Neural cell (in vitro differentiated cells): ENCODE results near the gene GRM4. TPM values are rescaled to one million over a fixed set of nuclear protein-coding genes. Genes with fewer than 3 reads are reported as not detected.

ENCODE experiments used
- H2AFZ ChIP-seq: fragments of 200-600, 300-800 bp; sonication (generic), shearing (Covaris generic); 2 replicates; pipeline ENCODE4 v1.6.0; 2014; ENCODE audit warnings: low read depth, mild to moderate bottlenecking, antibody characterized with exemption, low read length, moderate library complexity
- H3F3A ChIP-seq: fragments of 200-600 bp; shearing (Covaris generic); 2 replicates; pipeline ENCODE4 v1.6.1; 2016; ENCODE audit warnings: mild to moderate bottlenecking, moderate library complexity, mixed read lengths, antibody characterized with exemption, low read length; ENCODE audit not compliant: insufficient read depth, poor library complexity, severe bottlenecking
- H3K27ac ChIP-seq: fragments of 200-600, 300-800 bp; sonication (generic), shearing (Covaris generic); 2 replicates; pipeline ENCODE4 v1.5.1; 2014; ENCODE audit warnings: mild to moderate bottlenecking, low read length, moderate library complexity
- H3K27me3 ChIP-seq: fragments of 300-800, 200-600 bp; sonication (generic), shearing (Covaris generic); 2 replicates; pipeline ENCODE4 v1.6.0; 2014; ENCODE audit warnings: mild to moderate bottlenecking, low read depth, low read length, moderate library complexity; ENCODE audit not compliant: insufficient read depth
- H3K36me3 ChIP-seq: fragments of 300-800, 200-600 bp; sonication (generic), shearing (Covaris generic); 2 replicates; pipeline ENCODE4 v1.5.1; 2014; ENCODE audit warnings: mild to moderate bottlenecking, antibody characterized with exemption, low read length, moderate library complexity; ENCODE audit not compliant: insufficient read depth
- H3K4me2 ChIP-seq: fragments of 300-800, 200-600 bp; sonication (generic), shearing (Covaris generic); 2 replicates; pipeline ENCODE4 v1.6.0; 2014; ENCODE audit warnings: mild to moderate bottlenecking, low read length
- H3K4me3 ChIP-seq: fragments of 300-800, 200-600 bp; sonication (generic), shearing (Covaris generic); 2 replicates; pipeline ENCODE4 v1.5.1; 2014; ENCODE audit warnings: mild to moderate bottlenecking, low read length, moderate library complexity
- H3K79me2 ChIP-seq: fragments of 200-600 bp; shearing (Covaris generic); replicated peaks from 2 replicates; pipeline ENCODE4 v1.6.0; 2014; ENCODE audit warnings: mild to moderate bottlenecking, low read length, moderate library complexity; ENCODE audit not compliant: insufficient read depth
- H3K9ac ChIP-seq: fragments of 300-800, 200-600 bp; sonication (generic), shearing (Covaris generic); 2 replicates; pipeline ENCODE4 v1.6.1; 2016; ENCODE audit warnings: mild to moderate bottlenecking, low read length, mixed read lengths
- H3K9me2 ChIP-seq: fragments of 200-600 bp; shearing (Covaris generic); 2 replicates; pipeline ENCODE4 v1.6.1; 2016; ENCODE audit warnings: mild to moderate bottlenecking, low read length, mixed read lengths; ENCODE audit not compliant: insufficient read depth
- H3K9me3 ChIP-seq: fragments of 200-600, 300-800 bp; sonication (generic), shearing (Covaris generic); 2 replicates; pipeline ENCODE4 v1.6.1; 2016; ENCODE audit warnings: mild to moderate bottlenecking, mixed run types, low read length, moderate library complexity, mixed read lengths
- H4K20me1 ChIP-seq: fragments of 200-600 bp; shearing (Covaris generic); 2 replicates; pipeline ENCODE4 v1.6.1; 2016; ENCODE audit warnings: mild to moderate bottlenecking, mixed run types; ENCODE audit not compliant: insufficient read depth
- EP300 ChIP-seq: fragments of 450-650 bp; conservative IDR thresholded peaks from 2 replicates; pipeline ENCODE4 v1.6.1; 2014; ENCODE audit warnings: antibody characterized with exemption, mild to moderate bottlenecking, moderate library complexity; ENCODE audit not compliant: poor library complexity, severe bottlenecking
- EZH2 ChIP-seq: fragments of 200-600, 300-800 bp; shearing (Covaris generic), sonication (generic); IDR thresholded peaks from 2 replicates; pipeline ENCODE4 v1.6.1; 2014; ENCODE audit warnings: antibody characterized with exemption, low read length, borderline replicate concordance, mild to moderate bottlenecking; ENCODE audit not compliant: insufficient read depth, poor library complexity, severe bottlenecking
- MXI1 ChIP-seq: fragments of 450-650 bp; conservative IDR thresholded peaks from 2 replicates; pipeline ENCODE4 v1.6.1; 2014; ENCODE audit warnings: antibody characterized with exemption, mild to moderate bottlenecking; ENCODE audit not compliant: poor library complexity, severe bottlenecking
- POLR2AphosphoS5 ChIP-seq: IDR thresholded peaks from 2 replicates; pipeline ENCODE4 v1.6.1; 2012
- RAD21 ChIP-seq: fragments of 450-650 bp; conservative IDR thresholded peaks from 2 replicates; pipeline ENCODE4 v1.6.1; 2014; ENCODE audit warnings: antibody characterized with exemption, mild to moderate bottlenecking, moderate library complexity
- SMC3 ChIP-seq: fragments of 450-650 bp; conservative IDR thresholded peaks from 2 replicates; pipeline ENCODE4 v1.6.1; 2014; ENCODE audit warnings: antibody characterized with exemption, mild to moderate bottlenecking, moderate library complexity; ENCODE audit not compliant: poor library complexity
- TAF1 ChIP-seq: IDR thresholded peaks from 2 replicates; pipeline ENCODE4 v1.6.1; 2012; ENCODE audit warnings: low read depth
- polyA plus RNA-seq: library from polyadenylated mRNA; depleted of rRNA; stranded (reverse); fragments of >200 nt; gene quantifications from 2 replicates; pipeline ENCODE4 v1.2.3, GENCODE V29; 2014
- TF ChIP-seq, protein P1 (sequence below): fragments of 450-650 bp; IDR thresholded peaks from 2 replicates; pipeline ENCODE4 v1.5.1; 2014; ENCODE audit warnings: antibody characterized with exemption, mild to moderate bottlenecking, moderate library complexity; ENCODE audit not compliant: poor library complexity, severe bottlenecking
- TF ChIP-seq, protein P2 (sequence below): IDR thresholded peaks from 2 replicates; pipeline ENCODE4 v1.6.1; 2012; ENCODE audit warnings: borderline replicate concordance

Gene GRM4
- polyA plus RNA-seq, 1 donor from 2014 or later: 2.1 TPM

DNA sequence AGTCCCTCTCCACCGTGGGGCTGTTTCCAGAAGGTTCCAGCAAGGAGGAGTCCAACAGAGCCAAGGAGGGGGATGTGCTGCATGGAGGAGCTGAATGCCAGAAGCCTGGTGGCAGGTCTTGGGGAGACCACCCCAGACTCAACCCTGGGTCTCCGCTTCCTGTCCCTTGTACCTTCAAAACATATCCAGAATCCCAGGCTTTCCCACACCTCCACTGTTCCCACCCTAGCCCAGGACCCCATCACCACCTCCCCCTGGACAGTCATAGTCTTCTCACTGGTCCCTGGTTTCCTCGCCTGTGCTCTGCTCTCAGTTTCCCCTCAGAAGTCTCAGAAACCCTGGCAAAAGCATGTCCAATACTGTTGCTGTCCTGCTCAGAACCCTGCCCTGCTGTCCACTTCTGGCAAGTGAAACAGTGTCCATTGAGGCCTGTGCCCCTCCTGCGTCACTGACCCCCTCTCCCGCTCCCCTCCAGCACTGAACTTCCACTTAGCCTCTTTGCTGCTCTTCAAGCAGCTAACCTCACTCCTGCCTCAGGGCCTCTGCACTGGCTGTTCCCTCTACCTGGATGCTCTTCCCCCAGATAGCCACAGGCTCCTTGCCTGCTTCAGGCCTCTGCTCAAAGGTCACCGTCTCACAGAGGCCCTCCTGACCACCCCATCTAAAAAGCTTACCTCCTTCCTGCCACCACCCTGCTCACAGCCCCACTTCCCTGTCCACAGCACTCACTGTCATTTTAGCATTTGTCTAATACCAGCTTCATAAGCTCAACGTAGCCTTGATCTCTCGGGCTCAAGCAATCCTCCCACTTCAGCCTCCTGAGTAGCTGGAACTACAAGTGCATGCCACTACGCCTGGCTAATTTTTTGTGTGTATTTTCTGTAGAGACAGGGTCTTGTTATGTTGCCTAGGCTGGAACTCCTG lies 169.2 kb downstream of the GRM4 start:
- no peaks in the 10 kb centered on the region for H3K9me2 ChIP-seq
- H3K4me3 ChIP-seq: no peak overlapping the region
- no peak overlapping the region for H3K4me2 ChIP-seq

DNA sequence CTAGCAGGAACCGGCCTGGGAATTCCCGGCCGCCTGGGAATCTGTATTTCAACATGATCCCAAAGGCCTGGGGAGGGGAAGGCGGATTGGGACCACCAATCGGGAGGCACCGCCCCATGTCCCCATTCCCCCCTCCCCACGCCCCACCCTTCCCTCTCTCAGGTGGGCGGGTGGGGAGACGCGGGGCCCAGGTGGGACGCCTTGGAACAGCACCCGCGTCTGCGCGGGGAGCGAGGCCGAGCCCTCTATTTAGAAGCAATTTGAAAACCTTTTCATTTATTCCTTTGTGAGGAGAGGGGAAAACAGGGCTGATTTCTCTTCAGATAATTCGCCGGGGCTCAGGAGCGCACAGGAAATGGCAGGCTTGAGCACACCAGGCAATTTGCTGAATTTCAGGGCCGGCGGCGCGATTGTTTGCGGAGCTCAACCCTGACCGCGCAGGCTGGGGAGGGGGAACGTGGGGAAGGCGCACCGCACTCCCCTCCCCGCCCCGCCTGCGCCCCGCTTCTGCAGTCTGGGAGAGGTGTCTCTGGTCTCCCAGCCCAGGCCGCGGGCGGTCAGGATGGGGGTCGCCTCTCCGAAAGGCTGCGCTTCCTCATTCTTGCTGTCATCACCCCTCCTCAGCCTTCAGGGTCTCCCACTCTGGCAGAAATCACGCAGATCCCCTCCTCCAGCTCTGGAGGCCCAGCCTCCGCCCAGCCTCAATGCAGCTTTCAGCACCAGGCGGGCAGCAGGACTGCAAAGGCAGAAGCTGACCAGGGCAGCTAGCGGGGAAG lies 170.0 kb downstream of the GRM4 start:
- Histone ChIP-seq H3K9ac (peak overlapping the region; percentile 20), H3K27me3 (no peaks in the 10 kb centered on the region), H3K9me3 (no peaks in the 10 kb centered on the region), H3K4me2 (no peak overlapping the region), H2AFZ (no peak overlapping the region), H3F3A (no peaks in the 10 kb centered on the region), H4K20me1 (no peaks in the 10 kb centered on the region), H3K27ac (no peak overlapping the region), H3K36me3 (no peaks in the 10 kb centered on the region), H3K4me3 (peak overlapping the region; percentile 31), H3K79me2 (no peaks in the 10 kb centered on the region), H3K9me2 (no peaks in the 10 kb centered on the region)
- TF ChIP-seq, protein P1, sequence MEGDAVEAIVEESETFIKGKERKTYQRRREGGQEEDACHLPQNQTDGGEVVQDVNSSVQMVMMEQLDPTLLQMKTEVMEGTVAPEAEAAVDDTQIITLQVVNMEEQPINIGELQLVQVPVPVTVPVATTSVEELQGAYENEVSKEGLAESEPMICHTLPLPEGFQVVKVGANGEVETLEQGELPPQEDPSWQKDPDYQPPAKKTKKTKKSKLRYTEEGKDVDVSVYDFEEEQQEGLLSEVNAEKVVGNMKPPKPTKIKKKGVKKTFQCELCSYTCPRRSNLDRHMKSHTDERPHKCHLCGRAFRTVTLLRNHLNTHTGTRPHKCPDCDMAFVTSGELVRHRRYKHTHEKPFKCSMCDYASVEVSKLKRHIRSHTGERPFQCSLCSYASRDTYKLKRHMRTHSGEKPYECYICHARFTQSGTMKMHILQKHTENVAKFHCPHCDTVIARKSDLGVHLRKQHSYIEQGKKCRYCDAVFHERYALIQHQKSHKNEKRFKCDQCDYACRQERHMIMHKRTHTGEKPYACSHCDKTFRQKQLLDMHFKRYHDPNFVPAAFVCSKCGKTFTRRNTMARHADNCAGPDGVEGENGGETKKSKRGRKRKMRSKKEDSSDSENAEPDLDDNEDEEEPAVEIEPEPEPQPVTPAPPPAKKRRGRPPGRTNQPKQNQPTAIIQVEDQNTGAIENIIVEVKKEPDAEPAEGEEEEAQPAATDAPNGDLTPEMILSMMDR: no peak
- TF ChIP-seq MXI1 (no peak), TAF1 (no peak), SMC3 (no peak), EZH2 (no peak)
- TF ChIP-seq, protein P2, sequence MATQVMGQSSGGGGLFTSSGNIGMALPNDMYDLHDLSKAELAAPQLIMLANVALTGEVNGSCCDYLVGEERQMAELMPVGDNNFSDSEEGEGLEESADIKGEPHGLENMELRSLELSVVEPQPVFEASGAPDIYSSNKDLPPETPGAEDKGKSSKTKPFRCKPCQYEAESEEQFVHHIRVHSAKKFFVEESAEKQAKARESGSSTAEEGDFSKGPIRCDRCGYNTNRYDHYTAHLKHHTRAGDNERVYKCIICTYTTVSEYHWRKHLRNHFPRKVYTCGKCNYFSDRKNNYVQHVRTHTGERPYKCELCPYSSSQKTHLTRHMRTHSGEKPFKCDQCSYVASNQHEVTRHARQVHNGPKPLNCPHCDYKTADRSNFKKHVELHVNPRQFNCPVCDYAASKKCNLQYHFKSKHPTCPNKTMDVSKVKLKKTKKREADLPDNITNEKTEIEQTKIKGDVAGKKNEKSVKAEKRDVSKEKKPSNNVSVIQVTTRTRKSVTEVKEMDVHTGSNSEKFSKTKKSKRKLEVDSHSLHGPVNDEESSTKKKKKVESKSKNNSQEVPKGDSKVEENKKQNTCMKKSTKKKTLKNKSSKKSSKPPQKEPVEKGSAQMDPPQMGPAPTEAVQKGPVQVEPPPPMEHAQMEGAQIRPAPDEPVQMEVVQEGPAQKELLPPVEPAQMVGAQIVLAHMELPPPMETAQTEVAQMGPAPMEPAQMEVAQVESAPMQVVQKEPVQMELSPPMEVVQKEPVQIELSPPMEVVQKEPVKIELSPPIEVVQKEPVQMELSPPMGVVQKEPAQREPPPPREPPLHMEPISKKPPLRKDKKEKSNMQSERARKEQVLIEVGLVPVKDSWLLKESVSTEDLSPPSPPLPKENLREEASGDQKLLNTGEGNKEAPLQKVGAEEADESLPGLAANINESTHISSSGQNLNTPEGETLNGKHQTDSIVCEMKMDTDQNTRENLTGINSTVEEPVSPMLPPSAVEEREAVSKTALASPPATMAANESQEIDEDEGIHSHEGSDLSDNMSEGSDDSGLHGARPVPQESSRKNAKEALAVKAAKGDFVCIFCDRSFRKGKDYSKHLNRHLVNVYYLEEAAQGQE: no peak

More for the DNA sequence above, 169.2 kb downstream of the GRM4 start:
- no peaks in the 10 kb centered on the region for H3K36me3 ChIP-seq
- H2AFZ ChIP-seq: no peak overlapping the region
- H3K27me3 ChIP-seq: no peaks in the 10 kb centered on the region
- TF ChIP-seq EP300 (no peak), MXI1 (no peak), TAF1 (no peak), POLR2AphosphoS5 (no peak), EZH2 (no peak), RAD21 (no peak), SMC3 (no peak)
- TF ChIP-seq, protein P2: no peak
- TF ChIP-seq, protein P1: no peak
- peak overlapping the region; percentile 20 for H3K9ac ChIP-seq
- no peaks in the 10 kb centered on the region for H3K79me2 ChIP-seq
- no peaks in the 10 kb centered on the region for H4K20me1 ChIP-seq
- no peaks in the 10 kb centered on the region for H3F3A ChIP-seq
- H3K27ac ChIP-seq: no peak overlapping the region
- no peaks in the 10 kb centered on the region for H3K9me3 ChIP-seq
